PC-9 (cell line): Measurements from ENCODE around the gene SLC9C1. TPM values are rescaled to one million over a fixed set of nuclear protein-coding genes. Genes with fewer than 3 reads are reported as not detected.

Experiments
- BruUV-seq: library from RNA; stranded (reverse); fragments of 400-500 nt; replicated peaks from 2 replicates; lab custom pipeline; 2021; lab: Mats Ljungman, UMichigan
- CTCF ChIA-PET: fragments of 300-600 bp; sonication (Branson Sonifier 250); formaldehyde crosslinking; loops from one replicate; lab custom pipeline; 2022; ENCODE audit warnings: antibody characterized with exemption; lab: Charles Lee
- POLR2A ChIA-PET: fragments of 300-600 bp; sonication (Branson Sonifier 250); formaldehyde crosslinking; loops from one replicate; lab custom pipeline; 2022; ENCODE audit warnings: antibody characterized with exemption; ENCODE audit not compliant: unreplicated experiment; lab: Charles Lee
- DNase-seq, 2 experiments: peaks; one replicate each; pipeline versions ENCODE4 v3.0.0 to v3.0.0-alpha.2; 2015 to 2022; ENCODE audit warnings: mixed read lengths in 1 of 2
- H2AFZ ChIP-seq: fragments of 200-600 bp; sonication (generic); 2 replicates; pipeline ENCODE4 v1.8.1; 2017; ENCODE audit warnings: antibody characterized with exemption
- H3F3A ChIP-seq: fragments of 200-600 bp; sonication (generic); 2 replicates; pipeline ENCODE4 v1.8.1; 2017; ENCODE audit warnings: antibody characterized with exemption, mild to moderate bottlenecking, low read depth; ENCODE audit not compliant: insufficient read depth
- H3K27ac ChIP-seq: fragments of 200-600 bp; sonication (generic); 2 replicates; pipeline ENCODE4 v1.6.1; 2016; ENCODE audit warnings: mixed run types
- H3K27me3 ChIP-seq: fragments of 200-600 bp; sonication (generic); 2 replicates; pipeline ENCODE4 v1.6.1; 2016; ENCODE audit warnings: low read depth, mixed run types; ENCODE audit not compliant: insufficient read depth
- H3K36me3 ChIP-seq: fragments of 200-600 bp; sonication (generic); 2 replicates; pipeline ENCODE4 v1.6.1; 2016; ENCODE audit warnings: low read depth, mixed run types
- H3K4me1 ChIP-seq: fragments of 200-600 bp; sonication (generic); replicated peaks from 2 replicates; pipeline ENCODE4 v1.6.1; 2016; ENCODE audit warnings: mixed run types; ENCODE audit not compliant: insufficient read depth
- H3K4me2 ChIP-seq: fragments of 200-600 bp; sonication (generic); 2 replicates; pipeline ENCODE4 v1.6.1; 2017; ENCODE audit warnings: mixed run types
- H3K4me3 ChIP-seq: fragments of 200-600 bp; sonication (generic); 2 replicates; pipeline ENCODE4 v1.6.1; 2016; ENCODE audit warnings: mixed run types
- H3K79me2 ChIP-seq: fragments of 200-600 bp; sonication (generic); 2 replicates; pipeline ENCODE4 v1.6.1; 2017; ENCODE audit warnings: low read depth, mixed run types
- H3K9me2 ChIP-seq: fragments of 200-600 bp; sonication (generic); 2 replicates; pipeline ENCODE4 v1.8.1; 2017; ENCODE audit warnings: mild to moderate bottlenecking; ENCODE audit not compliant: insufficient read depth
- H3K9me3 ChIP-seq: fragments of 200-600 bp; sonication (generic); 2 replicates; pipeline ENCODE4 v1.8.1; 2016; ENCODE audit warnings: low read depth; ENCODE audit not compliant: insufficient read depth
- H4K20me1 ChIP-seq: fragments of 200-600 bp; sonication (generic); 2 replicates; pipeline ENCODE4 v1.8.1; 2017; ENCODE audit not compliant: insufficient read depth
- EZH2 ChIP-seq: fragments of 200-600 bp; sonication (generic); IDR thresholded peaks from 2 replicates; pipeline ENCODE4 v1.8.0; 2017; ENCODE audit warnings: antibody characterized with exemption, low read depth
- intact Hi-C: fragments of 100-400 bp; cut with micrococcal nuclease; formaldehyde crosslinking; loops from one replicate; pipeline ENCODE4 v1.10.0; 2022; ENCODE audit not compliant: unreplicated experiment
- microRNA-seq: library from miRNA; unstranded; fragments of <30 nt; microRNA quantifications from one replicate; pipeline ENCODE4 v1.2.0, GENCODE V29; 2021; ENCODE audit warnings: borderline number of aligned reads, borderline replicate concordance
- total RNA-seq: library from RNA; stranded (reverse); gene quantifications from 2 replicates; pipeline ENCODE4 v1.2.3, GENCODE V29; 2021
- TF ChIP-seq, protein P1 (sequence below): fragments of 200-600 bp; sonication (generic); conservative IDR thresholded peaks from 2 replicates; pipeline ENCODE4 v1.6.1; 2017; ENCODE audit warnings: mixed run types, antibody characterized with exemption, mild to moderate bottlenecking, moderate library complexity

SLC9C1 gene
- total RNA-seq, 1 experiment from 2014 or later: not detected

DNA sequence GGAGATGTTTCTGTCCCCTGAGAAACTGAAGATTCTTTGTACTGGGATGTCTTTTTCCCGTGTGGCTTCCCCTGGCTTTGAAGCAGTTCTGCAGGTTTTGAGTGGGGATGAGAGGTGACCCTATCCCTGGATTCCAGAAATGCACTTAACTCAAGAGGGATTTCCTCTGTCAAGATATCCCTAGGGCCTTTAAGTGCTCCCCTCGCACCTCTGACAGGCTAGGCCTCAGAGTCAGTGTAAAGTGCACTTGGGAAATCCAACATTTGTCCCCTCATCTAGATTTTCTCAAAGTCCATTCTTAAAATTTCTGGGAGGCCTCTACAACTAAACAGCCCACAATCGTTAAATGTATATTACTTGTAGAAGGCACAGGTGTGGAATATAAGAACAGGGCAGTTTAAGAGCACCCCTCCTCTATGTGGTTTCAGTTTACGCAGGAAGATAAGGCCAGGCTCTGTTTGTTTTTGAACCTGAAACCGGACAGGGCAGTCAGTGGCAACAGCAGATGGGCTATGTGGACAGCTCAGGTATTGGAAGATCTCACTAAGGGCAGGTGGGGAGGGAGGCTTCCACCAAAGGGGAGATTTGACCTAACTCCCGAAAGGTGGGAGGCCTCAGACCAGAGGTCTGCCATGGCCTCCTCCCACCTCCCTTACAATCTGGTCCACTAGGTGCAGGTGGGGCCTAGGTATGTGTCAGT is 203.0 kb downstream of the SLC9C1 start:
- no peak overlapping the region for H2AFZ ChIP-seq
- H3K36me3 ChIP-seq: no peaks in the 10 kb centered on the region
- CTCF ChIA-PET: no interaction called here
- 0 out of 2 replicates have a peak, but pooled peaks cover 4% of the 10 kb centered on the region for H3F3A ChIP-seq
- H3K4me1 ChIP-seq: peaks cover 32% of the 10 kb centered on the region
- BruUV-seq: no TSS peak
- no peaks in the 10 kb centered on the region for H3K27me3 ChIP-seq
- no peaks in the 10 kb centered on the region for H4K20me1 ChIP-seq
- no peak for TF ChIP-seq EZH2
- TF ChIP-seq, protein P1, sequence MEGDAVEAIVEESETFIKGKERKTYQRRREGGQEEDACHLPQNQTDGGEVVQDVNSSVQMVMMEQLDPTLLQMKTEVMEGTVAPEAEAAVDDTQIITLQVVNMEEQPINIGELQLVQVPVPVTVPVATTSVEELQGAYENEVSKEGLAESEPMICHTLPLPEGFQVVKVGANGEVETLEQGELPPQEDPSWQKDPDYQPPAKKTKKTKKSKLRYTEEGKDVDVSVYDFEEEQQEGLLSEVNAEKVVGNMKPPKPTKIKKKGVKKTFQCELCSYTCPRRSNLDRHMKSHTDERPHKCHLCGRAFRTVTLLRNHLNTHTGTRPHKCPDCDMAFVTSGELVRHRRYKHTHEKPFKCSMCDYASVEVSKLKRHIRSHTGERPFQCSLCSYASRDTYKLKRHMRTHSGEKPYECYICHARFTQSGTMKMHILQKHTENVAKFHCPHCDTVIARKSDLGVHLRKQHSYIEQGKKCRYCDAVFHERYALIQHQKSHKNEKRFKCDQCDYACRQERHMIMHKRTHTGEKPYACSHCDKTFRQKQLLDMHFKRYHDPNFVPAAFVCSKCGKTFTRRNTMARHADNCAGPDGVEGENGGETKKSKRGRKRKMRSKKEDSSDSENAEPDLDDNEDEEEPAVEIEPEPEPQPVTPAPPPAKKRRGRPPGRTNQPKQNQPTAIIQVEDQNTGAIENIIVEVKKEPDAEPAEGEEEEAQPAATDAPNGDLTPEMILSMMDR: no peak
- no peaks in the 10 kb centered on the region for H3K9me3 ChIP-seq
- no peaks in the 10 kb centered on the region for H3K9me2 ChIP-seq
- peak; percentile 17 to 62 for DNase-seq
- intact Hi-C loops: loop anchor here (10.0 kb wide), 1 partner anchor 1016 kb away; the partner anchor contains the start of gene NECTIN3
- H3K4me3 ChIP-seq: no peak overlapping the region
- peak overlapping the region; percentile 24 for H3K4me2 ChIP-seq
- POLR2A ChIA-PET: no interaction called here
- peak overlapping the region; percentile 10; the same call in 1 of the 2 replicates for H3K27ac ChIP-seq
- peaks cover 17% of the 10 kb centered on the region for H3K79me2 ChIP-seq

Small RNA genes within 50 kb of the gene (microRNA-seq; reads per million reads assigned to microRNA genes)
- gene MIR567: not detected

Other genes starting within 250 kb of the SLC9C1 start
- gene C3orf52, start 207.8 kb downstream of the SLC9C1 start, total RNA-seq: 7.5 and 9.9 TPM in 2 replicates
- gene GCSAM, start 161.0 kb downstream of the SLC9C1 start, total RNA-seq: not detected in 2 replicates
- gene CD200, start 38.9 kb upstream of the SLC9C1 start, total RNA-seq: 1.9 and 4.0 TPM in 2 replicates
- gene BTLA, start 205.3 kb upstream of the SLC9C1 start, total RNA-seq: not detected in 2 replicates